8988T (cell line): ENCODE results near the gene TKT.

ENCODE experiments used
- DNase-seq: peaks from one replicate; pipeline ENCODE4 v3.0.0; 2011

TKT gene

GRCh38 chr3:53175613-53176540 lies 79.9 kb downstream of the TKT start:
- DNase-seq, result no peak
